Measurements from ENCODE around the gene NCKAP1.
A peak's percentile ranks its signal among the peaks of the same experiment; 100 is the strongest.

The NCKAP1 gene

DNA sequence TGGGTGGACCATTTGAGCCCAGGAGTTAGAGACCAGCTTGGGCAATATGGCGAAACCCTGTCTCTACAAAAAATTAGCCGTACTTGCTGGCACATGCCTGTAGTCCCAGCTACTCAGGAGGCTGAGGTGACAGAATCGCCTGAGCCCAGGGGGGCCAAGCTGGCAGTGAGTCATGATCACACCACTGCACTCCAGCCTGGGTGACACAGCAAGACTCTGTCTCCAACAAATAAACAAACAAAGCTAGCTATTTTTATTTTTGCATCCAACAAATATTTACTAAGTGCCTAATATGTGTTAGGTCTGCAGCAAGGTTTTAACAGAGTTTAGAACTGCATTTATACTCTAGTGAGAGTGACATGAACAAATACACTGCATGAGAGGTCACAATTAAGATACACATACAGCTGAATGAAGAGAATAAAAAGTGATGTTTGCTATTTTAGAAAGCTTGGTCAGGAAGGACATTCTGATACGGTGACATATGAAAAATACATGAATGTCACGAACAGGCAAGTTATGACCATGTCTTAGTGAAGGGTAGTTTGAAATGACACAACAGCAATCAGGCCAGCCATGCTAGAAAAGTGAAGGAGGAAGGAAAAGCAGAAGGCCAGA is 88.6 kb downstream of the NCKAP1 start:
- peak; percentile 12 for DNase-seq (ENCODE audit: low read depth)
- no peak overlapping the region for H3K4me3 ChIP-seq (ENCODE audit: low read depth, low read length)
- TF ChIP-seq POLR2A (IDR thresholded peaks at IDR 0.05; ENCODE audit: extremely low read depth, insufficient read length) (no peak), MYC (IDR thresholded peaks at IDR 0.05; ENCODE audit: low read depth, low read length) (no peak)
- TF ChIP-seq, protein P1, sequence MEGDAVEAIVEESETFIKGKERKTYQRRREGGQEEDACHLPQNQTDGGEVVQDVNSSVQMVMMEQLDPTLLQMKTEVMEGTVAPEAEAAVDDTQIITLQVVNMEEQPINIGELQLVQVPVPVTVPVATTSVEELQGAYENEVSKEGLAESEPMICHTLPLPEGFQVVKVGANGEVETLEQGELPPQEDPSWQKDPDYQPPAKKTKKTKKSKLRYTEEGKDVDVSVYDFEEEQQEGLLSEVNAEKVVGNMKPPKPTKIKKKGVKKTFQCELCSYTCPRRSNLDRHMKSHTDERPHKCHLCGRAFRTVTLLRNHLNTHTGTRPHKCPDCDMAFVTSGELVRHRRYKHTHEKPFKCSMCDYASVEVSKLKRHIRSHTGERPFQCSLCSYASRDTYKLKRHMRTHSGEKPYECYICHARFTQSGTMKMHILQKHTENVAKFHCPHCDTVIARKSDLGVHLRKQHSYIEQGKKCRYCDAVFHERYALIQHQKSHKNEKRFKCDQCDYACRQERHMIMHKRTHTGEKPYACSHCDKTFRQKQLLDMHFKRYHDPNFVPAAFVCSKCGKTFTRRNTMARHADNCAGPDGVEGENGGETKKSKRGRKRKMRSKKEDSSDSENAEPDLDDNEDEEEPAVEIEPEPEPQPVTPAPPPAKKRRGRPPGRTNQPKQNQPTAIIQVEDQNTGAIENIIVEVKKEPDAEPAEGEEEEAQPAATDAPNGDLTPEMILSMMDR (IDR thresholded peaks at IDR 0.05; ENCODE audit: low read depth, low read length), result no peak
- TF ChIP-seq, protein P2, sequence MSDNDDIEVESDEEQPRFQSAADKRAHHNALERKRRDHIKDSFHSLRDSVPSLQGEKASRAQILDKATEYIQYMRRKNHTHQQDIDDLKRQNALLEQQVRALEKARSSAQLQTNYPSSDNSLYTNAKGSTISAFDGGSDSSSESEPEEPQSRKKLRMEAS (IDR thresholded peaks at IDR 0.05; ENCODE audit: low read depth, low read length), result no peak

DNA sequence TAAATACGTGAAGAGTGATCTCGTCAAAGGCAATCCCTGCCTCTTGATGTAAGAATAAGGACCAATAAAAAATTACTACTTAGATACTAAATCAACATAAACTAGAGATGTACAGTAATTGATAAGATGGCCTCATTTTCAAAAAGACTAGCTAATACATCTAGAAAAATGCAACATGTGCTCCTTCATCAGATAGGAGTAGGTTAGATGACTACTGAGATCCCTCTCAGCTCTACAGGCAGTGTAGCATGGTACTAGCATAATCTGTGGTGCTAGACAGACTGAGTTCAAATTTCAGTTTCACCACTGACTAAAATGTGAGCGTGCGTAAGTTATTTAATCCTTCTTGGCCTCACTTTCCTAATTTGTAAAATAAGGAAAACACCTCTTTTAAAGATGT is 89.2 kb downstream of the NCKAP1 start:
- H3K4me3 ChIP-seq (ENCODE audit: low read depth, low read length), result no peak overlapping the region
- TF ChIP-seq, protein P2 (IDR thresholded peaks at IDR 0.05; ENCODE audit: low read depth, low read length), result no peak
- no peak for TF ChIP-seq POLR2A (IDR thresholded peaks at IDR 0.05; ENCODE audit: extremely low read depth, insufficient read length)
- TF ChIP-seq, protein P1 (IDR thresholded peaks at IDR 0.05; ENCODE audit: low read depth, low read length), result no peak
- TF ChIP-seq MYC (IDR thresholded peaks at IDR 0.05; ENCODE audit: low read depth, low read length), result no peak
- no peak for DNase-seq (ENCODE audit: low read depth)

DNA sequence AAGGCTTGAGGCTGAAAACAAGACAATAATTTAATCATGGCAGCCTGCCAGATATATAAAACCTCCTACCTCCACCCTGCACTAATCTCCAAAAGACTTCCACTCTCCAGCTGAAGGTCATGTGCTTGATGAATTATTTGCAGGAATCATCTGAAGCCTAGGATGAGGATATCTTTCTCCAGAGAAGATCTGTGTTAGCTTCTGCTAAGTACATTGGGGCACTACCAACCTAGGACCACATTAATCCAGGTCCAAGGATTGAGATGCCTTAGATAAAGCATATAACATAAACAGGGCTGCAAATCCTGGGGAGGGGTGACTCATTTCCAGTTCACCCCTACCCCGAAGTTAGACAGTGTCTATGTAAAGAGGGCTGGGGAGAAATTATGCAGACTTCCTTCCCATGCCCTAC is 91.3 kb downstream of the NCKAP1 start:
- no peak for DNase-seq (ENCODE audit: low read depth)

DNA sequence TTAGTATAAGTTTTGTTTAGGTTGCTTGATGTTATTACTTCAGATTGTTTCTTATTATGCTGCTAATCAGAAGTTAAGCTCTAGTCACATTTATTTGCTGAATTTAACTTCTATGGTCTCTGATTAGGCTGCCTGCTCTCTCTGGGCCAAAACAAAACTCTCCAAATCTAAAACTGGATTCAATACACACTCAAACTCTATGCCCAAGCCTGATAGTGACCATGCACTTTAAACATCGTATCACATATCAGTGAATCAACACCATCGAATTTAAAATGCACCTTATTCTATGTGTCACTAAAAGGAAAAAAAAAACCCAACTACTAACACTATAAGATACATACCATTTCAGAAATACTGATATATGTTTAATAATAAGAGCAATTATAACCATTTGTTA is 94.9 kb downstream of the NCKAP1 start:
- no peak overlapping the region for H3K4me3 ChIP-seq (ENCODE audit: low read depth, low read length)
- TF ChIP-seq, protein P2 (IDR thresholded peaks at IDR 0.05; ENCODE audit: low read depth, low read length), result no peak
- TF ChIP-seq MYC (IDR thresholded peaks at IDR 0.05; ENCODE audit: low read depth, low read length) (no peak), POLR2A (IDR thresholded peaks at IDR 0.05; ENCODE audit: extremely low read depth, insufficient read length) (no peak)
- TF ChIP-seq, protein P1 (IDR thresholded peaks at IDR 0.05; ENCODE audit: low read depth, low read length), result no peak
- DNase-seq (ENCODE audit: low read depth), result no peak

More for the DNA sequence above, 91.3 kb downstream of the NCKAP1 start:
- no peak overlapping the region for H3K4me3 ChIP-seq (ENCODE audit: low read depth, low read length)
- TF ChIP-seq, protein P1 (IDR thresholded peaks at IDR 0.05; ENCODE audit: low read depth, low read length), result no peak
- TF ChIP-seq, protein P2 (IDR thresholded peaks at IDR 0.05; ENCODE audit: low read depth, low read length), result no peak
- no peak for TF ChIP-seq POLR2A (IDR thresholded peaks at IDR 0.05; ENCODE audit: extremely low read depth, insufficient read length)
- TF ChIP-seq MYC (IDR thresholded peaks at IDR 0.05; ENCODE audit: low read depth, low read length), result no peak

DNA sequence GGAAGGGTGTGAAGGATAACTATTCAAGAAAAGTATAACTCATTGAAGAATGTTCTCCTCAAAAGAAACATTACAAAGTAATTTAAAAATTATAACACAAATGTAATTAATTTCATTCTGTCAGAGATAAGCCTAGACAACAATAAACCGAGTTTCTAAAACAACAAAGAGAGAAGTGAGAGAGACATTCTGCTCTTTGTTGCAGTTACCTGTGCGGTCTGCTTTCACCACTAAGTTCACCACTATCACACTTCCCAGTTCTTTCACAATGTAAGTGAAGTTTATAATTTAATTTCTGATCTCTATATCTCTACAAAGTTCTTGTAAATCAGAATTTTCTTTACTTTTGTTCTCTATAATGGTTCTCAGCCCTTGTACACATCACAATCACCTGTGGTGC is 95.5 kb downstream of the NCKAP1 start:
- no peak overlapping the region for H3K4me3 ChIP-seq (ENCODE audit: low read depth, low read length)
- no peak for DNase-seq (ENCODE audit: low read depth)
- TF ChIP-seq, protein P2 (IDR thresholded peaks at IDR 0.05; ENCODE audit: low read depth, low read length), result no peak
- TF ChIP-seq POLR2A (IDR thresholded peaks at IDR 0.05; ENCODE audit: extremely low read depth, insufficient read length), result no peak
- TF ChIP-seq MYC (IDR thresholded peaks at IDR 0.05; ENCODE audit: low read depth, low read length), result no peak
- TF ChIP-seq, protein P1 (IDR thresholded peaks at IDR 0.05; ENCODE audit: low read depth, low read length), result no peak
